GM12864 (cell line): ENCODE results near the gene ATXN10.

Experiments
- DNase-seq: peaks from one replicate; pipeline ENCODE4 v3.0.0-alpha.2; 2011; ENCODE audit warnings: low read depth
- H3K4me3 ChIP-seq: 2 replicates; pipeline ENCODE4 v1.5.1; 2011; ENCODE audit warnings: mild to moderate bottlenecking, low read depth, low read length, control low read depth
- TF ChIP-seq, protein P1 (sequence below): IDR thresholded peaks from 2 replicates; pipeline ENCODE4 v1.5.1; 2011; ENCODE audit warnings: low read depth, mild to moderate bottlenecking, moderate library complexity, low read length, control low read depth, inconsistent platforms; ENCODE audit errors: missing control alignments

The ATXN10 gene

DNA sequence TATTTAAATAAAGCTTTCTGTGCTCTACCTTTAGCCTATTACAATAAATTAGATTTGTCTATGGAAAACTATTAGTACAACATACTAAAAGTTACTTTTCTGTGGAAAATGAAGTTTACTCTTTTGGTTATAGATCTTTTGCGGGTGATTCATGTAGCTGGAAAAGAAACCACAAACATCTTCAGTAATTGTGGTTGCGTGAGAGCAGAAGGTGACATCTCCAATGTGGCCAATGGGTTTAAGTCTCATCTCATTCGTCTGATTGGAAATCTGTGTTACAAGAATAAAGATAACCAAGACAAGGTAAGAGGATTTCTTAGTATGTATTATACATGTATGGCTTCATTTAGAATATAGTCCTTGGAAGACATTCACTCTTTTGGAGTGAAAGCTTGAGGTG, 68.6 kb downstream of the ATXN10 start:
- TF ChIP-seq, protein P1, sequence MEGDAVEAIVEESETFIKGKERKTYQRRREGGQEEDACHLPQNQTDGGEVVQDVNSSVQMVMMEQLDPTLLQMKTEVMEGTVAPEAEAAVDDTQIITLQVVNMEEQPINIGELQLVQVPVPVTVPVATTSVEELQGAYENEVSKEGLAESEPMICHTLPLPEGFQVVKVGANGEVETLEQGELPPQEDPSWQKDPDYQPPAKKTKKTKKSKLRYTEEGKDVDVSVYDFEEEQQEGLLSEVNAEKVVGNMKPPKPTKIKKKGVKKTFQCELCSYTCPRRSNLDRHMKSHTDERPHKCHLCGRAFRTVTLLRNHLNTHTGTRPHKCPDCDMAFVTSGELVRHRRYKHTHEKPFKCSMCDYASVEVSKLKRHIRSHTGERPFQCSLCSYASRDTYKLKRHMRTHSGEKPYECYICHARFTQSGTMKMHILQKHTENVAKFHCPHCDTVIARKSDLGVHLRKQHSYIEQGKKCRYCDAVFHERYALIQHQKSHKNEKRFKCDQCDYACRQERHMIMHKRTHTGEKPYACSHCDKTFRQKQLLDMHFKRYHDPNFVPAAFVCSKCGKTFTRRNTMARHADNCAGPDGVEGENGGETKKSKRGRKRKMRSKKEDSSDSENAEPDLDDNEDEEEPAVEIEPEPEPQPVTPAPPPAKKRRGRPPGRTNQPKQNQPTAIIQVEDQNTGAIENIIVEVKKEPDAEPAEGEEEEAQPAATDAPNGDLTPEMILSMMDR: no peak
- DNase-seq: no peak
- H3K4me3 ChIP-seq: no peak overlapping the region

DNA sequence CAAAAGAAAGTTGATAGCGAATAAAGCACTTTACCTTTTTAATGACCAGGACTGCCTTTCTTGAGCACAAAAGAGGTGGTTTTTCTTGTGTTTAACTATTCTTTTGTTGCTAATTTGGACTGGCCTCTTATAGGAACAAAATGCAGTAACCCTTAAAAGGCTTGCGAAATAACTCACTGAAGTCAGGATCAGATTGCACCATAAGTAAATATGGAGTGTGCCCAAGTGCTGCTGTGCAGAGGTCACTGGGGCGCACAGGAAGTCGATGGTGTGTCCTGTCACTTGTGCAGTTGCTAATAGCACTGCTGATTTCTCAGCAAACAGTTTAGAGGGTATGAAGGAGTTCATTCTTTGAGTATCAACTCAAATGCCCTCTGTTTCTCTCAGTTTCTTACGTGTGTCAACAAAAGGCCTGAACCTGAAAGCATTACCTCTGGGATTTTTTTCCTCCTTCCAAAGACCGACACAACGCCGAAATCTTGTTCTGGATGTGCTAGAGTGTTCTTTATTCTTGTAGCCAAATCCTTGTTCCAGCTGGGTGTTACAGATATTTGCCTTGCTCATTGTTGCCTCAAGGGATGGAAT, 71.3 kb downstream of the ATXN10 start:
- DNase-seq: no peak
- H3K4me3 ChIP-seq: no peak overlapping the region
- TF ChIP-seq, protein P1: no peak

DNA sequence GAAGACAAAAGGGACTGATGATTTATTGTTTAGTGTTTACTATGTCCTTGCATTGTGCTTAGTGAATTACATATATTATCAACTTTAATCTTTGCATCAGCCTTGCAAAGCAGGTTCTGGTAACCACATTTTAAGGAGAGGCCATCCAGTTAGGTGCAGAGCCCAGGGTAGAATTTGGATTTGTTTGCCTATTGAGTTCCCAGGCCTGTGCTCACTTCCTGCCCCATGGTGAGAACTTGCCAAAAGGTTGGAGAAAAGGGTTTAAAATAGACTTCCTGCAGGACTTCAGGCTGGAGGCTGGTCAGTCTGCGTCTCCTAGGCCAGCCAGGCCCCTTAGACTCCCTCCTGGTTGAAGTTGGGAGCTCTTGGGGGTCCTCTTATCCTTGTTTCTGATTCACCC, 72.1 kb downstream of the ATXN10 start:
- no peak overlapping the region for H3K4me3 ChIP-seq
- TF ChIP-seq, protein P1: no peak
- no peak for DNase-seq

DNA sequence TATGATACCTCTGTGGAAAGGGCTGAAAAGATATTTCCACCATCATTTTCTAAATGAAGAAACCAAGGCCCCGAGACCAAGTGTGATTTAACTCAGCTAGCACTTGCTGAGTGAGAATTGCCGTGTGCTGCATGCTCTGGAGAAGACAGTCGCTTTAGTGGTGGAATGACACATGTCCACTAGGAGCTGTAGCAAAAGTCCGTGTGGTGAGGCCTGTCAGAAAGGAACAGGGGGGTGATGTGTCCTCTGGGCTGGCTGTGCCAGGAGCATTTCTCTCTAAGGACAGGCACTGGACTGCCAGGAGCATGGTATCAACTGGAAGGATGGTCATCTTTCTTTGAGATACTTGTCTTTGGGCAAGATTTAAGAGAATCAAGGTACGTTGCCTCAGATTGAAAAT, 72.8 kb downstream of the ATXN10 start:
- no peak overlapping the region for H3K4me3 ChIP-seq
- no peak for DNase-seq
- TF ChIP-seq, protein P1: no peak

DNA sequence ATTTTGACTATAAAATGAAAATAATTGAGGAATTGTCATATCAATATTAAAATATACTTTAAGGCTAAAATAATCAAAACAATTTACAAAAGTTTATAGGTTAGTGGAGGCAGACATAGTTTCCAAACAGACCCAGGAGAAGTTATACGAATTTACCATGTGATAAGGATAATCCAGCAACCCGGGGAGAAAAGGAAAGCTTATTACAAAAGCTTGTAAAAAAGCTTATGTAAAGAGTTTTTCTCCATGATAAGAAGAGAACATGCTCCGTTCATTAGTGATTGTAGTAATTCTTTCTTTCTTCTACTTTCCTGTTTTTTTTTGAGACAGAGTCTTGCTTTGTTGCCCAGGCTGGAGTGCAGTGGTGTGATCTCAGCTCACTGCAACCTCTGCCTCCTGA, 79.0 kb downstream of the ATXN10 start:
- TF ChIP-seq, protein P1: no peak
- H3K4me3 ChIP-seq: no peak overlapping the region
- no peak for DNase-seq

DNA sequence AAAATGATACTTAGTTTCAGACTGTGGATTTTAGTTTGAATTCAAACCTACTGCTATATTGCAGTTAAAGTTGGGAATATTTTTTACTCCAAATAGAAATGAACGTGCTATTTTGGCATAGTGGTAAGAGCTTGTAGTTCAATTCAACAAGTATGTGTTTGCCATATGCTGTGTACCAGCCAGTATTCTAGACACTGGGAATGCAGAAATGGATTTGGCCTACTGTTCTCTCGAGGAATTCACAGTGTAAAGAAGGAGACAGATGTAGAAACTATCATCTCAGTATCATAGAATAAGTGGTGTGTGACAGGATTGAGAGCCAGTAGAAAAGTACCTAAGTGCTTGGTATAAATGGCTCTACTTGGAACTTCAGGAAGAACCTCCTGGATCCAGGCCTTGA, 80.4 kb downstream of the ATXN10 start:
- no peak overlapping the region for H3K4me3 ChIP-seq
- DNase-seq: no peak
- TF ChIP-seq, protein P1: no peak

DNA sequence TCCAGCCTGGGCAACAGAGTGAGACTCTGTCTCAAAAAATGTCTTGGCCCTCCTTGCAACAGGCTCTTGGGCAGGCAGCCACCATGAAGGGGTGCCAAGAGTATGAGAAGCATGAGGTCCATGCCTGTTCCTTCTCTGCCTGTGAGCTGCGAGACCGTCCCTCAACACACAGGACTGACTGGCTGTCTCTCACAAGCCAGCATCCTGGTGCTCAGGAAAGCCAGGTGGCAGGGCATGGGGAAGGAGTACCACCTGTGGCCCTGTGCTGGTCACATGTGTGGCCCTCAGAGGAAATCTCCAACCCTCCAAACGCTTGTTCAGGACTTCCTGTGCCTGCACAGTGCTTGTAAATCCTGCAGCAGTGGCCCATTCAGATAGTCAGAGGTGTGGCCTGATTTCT, 83.2 kb downstream of the ATXN10 start:
- DNase-seq: no peak
- TF ChIP-seq, protein P1: no peak
- H3K4me3 ChIP-seq: no peak overlapping the region
